HG03575 (cell line): ENCODE measurements around the gene SPOCD1.

ENCODE experiments used
- ATAC-seq: cut with Tn5 transposase; IDR thresholded peaks from one replicate; pipeline ENCODE4 v1.9.1; 2021; ENCODE audit not compliant: unreplicated experiment, insufficient number of reproducible peaks, low FRiP score; ENCODE audit errors: extremely low read depth

Gene SPOCD1

GRCh38 chr1:31815752-31816500 is at the start of gene SPOCD1:
TSS of gene SPOCD1 (minus strand) at chr1:31816022. CDS start at chr1:31815333, 689 bp downstream.
- no peak for ATAC-seq

DNA sequence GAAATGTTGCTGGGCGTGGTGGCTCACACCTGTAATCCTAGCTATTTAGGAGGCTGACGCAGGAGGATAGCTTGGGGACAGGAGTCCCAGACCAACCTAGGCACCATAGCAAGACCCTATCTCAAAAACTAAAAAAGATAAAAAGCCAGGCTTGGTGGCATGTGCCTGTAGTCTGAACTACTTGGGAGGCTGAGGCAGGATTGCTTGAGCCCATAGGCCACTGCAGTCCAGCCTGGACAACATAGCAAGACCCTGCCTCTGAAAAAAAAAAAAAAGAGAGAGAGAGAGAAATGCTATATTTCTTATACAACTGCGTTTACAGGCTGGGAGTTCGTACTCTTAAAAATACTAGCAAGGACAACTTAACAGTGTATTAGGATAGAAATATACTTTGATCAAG is 46.2 kb upstream of the SPOCD1 start:
- no peak for ATAC-seq

GRCh38 chr1:31861346-31861745 is 45.5 kb upstream of the SPOCD1 start:
- ATAC-seq: no peak

DNA sequence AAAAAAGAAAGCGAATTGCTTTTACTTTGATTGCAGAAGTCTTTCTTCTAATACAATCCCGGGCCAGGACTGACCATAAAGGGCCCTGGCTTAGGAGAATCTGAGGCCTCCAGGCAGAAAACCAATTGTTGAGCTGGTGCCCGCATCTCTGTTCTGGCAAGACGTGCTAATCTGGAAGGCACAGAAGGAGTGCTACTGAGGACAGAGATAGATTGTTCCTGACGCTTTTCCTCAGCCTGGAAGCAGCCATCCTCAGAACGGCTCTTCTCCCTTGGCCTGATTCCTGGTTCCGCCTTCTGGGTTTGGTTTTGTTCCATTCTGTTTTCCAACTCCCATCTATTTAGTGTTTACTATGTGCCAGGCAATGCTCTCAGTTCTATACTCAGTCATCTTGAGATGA is 44.8 kb upstream of the SPOCD1 start:
- ATAC-seq: no peak

GRCh38 chr1:31859719-31860118 is 43.9 kb upstream of the SPOCD1 start:
- no peak for ATAC-seq

DNA sequence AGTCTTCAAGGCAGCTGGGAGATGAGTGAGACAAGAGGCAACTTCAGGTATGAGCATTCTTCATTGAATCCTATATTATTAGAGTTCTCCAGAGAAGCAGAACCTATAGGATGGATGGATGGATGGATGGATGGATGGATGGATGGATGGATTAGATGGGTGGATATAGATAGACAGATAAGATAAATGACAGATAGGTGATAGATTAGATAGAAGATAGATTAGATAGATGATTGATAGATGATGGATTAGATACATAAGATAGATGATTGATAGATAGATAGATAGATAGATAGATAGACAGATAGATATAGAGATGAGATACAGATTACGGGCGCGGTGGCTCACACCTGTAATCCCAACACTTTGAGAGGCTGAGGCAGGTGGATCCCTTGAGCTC is 43.2 kb upstream of the SPOCD1 start:
- no peak for ATAC-seq

DNA sequence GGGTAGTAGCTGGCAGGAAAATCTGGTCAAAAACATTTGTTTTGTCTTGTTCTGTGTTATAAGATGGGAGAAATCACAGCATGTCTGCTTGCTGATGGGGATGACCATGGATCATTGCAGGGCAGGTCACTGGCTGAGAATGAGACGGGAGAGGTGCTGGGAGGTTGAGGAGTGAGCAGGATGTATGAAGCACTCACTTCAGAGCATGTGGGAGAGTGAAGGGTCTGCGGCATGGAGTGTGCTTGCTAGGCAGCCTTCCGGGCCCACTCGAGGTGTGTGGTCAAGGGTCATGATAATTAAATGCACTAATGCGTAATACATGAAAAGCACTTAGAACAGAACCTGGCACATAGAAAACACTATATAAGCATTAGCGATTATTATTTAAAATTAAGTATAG is 42.0 kb upstream of the SPOCD1 start:
- no peak for ATAC-seq

- no peak for ATAC-seq
Observed at GRCh38 chr1:31856140-31856539, 40.3 kb upstream of the SPOCD1 start.

DNA sequence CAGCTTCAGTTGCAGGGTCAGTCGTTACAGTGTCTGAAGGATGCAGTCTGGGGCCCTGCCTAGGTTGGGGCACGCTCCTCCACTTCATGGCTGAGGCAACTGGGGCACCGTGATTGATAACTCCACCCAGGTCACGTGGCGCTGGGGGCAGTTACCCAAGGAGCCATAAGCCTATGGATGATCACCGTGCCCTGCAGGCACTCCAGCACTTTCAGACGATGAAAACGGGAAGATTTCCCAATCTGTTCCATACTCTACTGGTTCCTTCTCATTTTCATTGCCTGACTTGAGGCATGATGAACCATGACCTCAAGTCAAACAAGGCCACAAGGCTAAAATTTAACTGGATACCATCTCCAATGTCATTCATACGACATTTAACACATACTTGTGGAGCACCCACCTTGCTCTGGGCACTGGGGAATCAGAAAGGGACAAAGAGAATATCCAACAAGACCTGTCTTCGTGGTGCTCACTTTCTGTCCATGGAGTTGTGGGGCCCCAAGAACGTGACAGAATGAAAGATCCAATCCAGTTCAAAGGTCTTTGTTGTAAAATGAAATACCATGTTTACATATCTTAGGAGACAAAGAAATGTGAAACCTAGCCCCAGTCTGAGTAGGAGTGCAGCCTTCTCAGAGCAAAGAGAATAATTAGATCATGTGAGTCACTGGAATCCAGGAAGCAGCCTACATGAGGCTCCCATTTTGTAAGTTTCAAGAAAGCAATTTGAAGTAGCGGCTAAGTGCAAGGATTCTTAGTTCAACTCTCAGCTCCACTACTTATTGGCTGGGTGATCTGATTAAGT is 39.4 kb upstream of the SPOCD1 start:
- no peak for ATAC-seq

GRCh38 chr1:31849653-31850052 is 33.8 kb upstream of the SPOCD1 start:
- no peak for ATAC-seq

DNA sequence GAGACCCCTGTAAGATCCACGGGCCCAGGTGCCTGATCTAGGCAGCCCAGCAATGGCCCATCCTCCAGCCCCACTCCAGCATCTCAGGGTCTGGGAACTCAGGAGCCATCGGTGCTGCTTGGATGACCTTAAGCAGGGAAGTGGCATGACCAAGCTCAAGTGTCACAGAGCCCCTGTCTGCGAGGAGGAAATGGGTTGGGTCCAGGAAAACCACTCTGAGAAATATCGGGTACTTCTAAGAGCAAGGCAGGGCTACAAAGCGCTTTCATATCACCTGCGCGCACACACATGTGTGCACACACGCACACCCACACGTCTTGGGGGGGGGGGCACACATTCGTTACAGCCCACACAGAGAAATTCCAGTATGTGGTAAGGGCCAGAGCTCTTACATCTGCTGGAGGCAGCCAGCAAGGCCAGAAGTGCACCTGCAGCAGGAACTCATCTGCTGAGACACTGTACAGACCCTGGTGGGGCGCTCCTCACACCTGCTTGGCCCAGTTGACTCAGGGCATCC is 32.6 kb upstream of the SPOCD1 start:
- ATAC-seq: no peak

- no peak for ATAC-seq
Observed at GRCh38 chr1:31846484-31846883, 30.7 kb upstream of the SPOCD1 start.

GRCh38 chr1:31843506-31843905 is 27.7 kb upstream of the SPOCD1 start:
- no peak for ATAC-seq

- ATAC-seq: no peak
Observed at GRCh38 chr1:31839662-31840343, 24.0 kb upstream of the SPOCD1 start.

GRCh38 chr1:31837451-31838158 is 21.8 kb upstream of the SPOCD1 start:
- ATAC-seq: no peak

- no peak for ATAC-seq
Observed at GRCh38 chr1:31836638-31837037, 20.8 kb upstream of the SPOCD1 start.

DNA sequence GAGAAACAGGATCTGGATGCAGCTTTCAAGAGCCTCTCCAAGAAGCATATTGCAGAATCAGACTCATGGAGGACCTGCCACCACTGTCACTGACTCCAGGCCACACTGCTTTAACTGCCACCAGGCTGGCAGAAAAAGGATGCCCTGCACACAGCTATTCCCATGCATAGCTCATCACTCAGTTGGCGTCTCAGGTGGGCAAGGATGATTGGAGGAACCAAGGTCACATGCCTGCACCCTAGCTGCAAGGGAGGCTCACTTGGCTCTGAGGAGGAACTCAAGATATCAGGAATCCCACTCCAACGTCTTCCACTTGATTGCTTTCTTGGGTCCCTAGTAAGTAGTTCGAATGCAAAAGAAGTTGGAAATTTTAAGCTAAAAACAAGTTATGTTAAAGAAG is 19.6 kb upstream of the SPOCD1 start:
- ATAC-seq: no peak

DNA sequence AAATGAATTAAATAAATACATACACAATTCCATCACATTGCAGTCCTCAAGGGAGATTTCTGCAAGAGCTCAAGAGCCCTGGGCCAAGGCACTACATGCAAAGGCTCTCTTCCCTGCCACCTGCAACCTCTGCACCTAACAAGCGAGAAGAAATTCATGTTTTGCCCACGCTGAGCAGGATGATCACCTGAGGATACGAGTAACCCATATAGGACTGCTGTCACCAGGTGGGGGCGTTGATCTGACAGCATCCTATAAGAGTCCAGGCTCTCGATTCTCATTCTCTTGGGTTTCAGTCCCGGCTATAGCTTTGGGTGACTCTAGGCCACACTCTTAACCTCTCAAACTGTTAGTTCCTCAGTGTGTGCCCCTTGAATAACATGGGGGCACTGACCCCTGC is 18.7 kb upstream of the SPOCD1 start:
- no peak for ATAC-seq
